SH-SY5Y (cell line): ENCODE results near the gene BAIAP2L2.

Source experiments
- GATA2 ChIP-seq: IDR thresholded peaks from 2 replicates; pipeline ENCODE4 v1.6.1; 2011; ENCODE audit warnings: mild to moderate bottlenecking, low read depth, low read length
- GATA3 ChIP-seq: IDR thresholded peaks from 2 replicates; pipeline ENCODE4 v1.6.1; 2011; ENCODE audit warnings: low read depth, mild to moderate bottlenecking, low read length, moderate library complexity

- no peak for TF ChIP-seq GATA3
- no peak for TF ChIP-seq GATA2
Measured at GRCh38 chr22:38103641-38104040, 6.8 kb downstream of the BAIAP2L2 start.
